DND-41 (cell line): ENCODE data around the gene ADCY2.

Experiments
- EZH2 ChIP-seq: IDR thresholded peaks from 3 replicates; pipeline ENCODE4 v1.6.1; 2012; ENCODE audit warnings: borderline replicate concordance, low read depth, mild to moderate bottlenecking, moderate library complexity, low read length, inconsistent platforms; ENCODE audit not compliant: severe bottlenecking
- TF ChIP-seq, protein P1 (sequence below): IDR thresholded peaks from 2 replicates; pipeline ENCODE4 v1.5.1; 2012; ENCODE audit warnings: borderline replicate concordance, low read length, moderate library complexity, mild to moderate bottlenecking; ENCODE audit not compliant: poor library complexity, severe bottlenecking; ENCODE audit errors: extremely low read depth

DNA sequence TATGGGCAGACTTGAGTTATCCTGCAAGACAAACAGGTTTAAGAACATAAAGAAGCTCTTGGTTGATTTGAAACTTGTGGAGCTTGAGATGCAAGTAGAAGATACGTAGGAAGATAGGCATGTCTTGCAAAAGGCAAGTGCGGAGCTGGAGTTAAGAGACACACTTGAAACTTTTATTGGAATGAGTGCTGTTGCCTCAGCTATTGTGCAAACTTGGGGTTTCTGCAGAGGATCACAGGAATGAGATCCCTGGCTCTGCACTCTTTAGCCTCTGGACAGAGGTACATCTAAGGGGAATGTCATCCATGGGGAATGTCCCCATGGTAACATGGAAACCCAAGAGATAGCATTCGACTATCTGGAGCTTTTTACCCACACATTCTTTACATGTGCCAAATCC is 121.1 kb downstream of the ADCY2 start:
- TF ChIP-seq, protein P1, sequence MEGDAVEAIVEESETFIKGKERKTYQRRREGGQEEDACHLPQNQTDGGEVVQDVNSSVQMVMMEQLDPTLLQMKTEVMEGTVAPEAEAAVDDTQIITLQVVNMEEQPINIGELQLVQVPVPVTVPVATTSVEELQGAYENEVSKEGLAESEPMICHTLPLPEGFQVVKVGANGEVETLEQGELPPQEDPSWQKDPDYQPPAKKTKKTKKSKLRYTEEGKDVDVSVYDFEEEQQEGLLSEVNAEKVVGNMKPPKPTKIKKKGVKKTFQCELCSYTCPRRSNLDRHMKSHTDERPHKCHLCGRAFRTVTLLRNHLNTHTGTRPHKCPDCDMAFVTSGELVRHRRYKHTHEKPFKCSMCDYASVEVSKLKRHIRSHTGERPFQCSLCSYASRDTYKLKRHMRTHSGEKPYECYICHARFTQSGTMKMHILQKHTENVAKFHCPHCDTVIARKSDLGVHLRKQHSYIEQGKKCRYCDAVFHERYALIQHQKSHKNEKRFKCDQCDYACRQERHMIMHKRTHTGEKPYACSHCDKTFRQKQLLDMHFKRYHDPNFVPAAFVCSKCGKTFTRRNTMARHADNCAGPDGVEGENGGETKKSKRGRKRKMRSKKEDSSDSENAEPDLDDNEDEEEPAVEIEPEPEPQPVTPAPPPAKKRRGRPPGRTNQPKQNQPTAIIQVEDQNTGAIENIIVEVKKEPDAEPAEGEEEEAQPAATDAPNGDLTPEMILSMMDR = no peak
- TF ChIP-seq EZH2 = no peak
